NCI-H345 (cell line): ENCODE results near the gene IFNA4.
"Not testable (repeated sequence)": the region's sequence is repeated elsewhere in the genome, so short reads cannot be mapped to it uniquely, and the experiment has no call there.

Experiments used
- DNase-seq: peaks from one replicate; lab custom pipeline; 2025; lab: John Stamatoyannopoulos, UW

Gene IFNA4

GRCh38 chr9:21187487-21187886 is at the start of gene IFNA4:
Gene IFNA4, minus strand, starts transcription at chr9:21187587. Its CDS starts 56 bp downstream, at chr9:21187531.
- not testable (repeated sequence) for DNase-seq

- not testable (repeated sequence) for DNase-seq
Measured at GRCh38 chr9:21236360-21236714, 49.0 kb upstream of the IFNA4 start.

- peak; percentile 5 for DNase-seq
Measured at GRCh38 chr9:21235468-21236359, 48.3 kb upstream of the IFNA4 start.

GRCh38 chr9:21234153-21234687 is 46.8 kb upstream of the IFNA4 start:
- no peak for DNase-seq

- DNase-seq: no peak
Measured at GRCh38 chr9:21233258-21233657, 45.9 kb upstream of the IFNA4 start.

GRCh38 chr9:21228122-21228521 is 40.7 kb upstream of the IFNA4 start, which contains the start of gene IFNA17:
Gene IFNA17, minus strand, starts transcription at chr9:21228222. Its CDS starts 49 bp downstream, at chr9:21228173.
- no peak for DNase-seq

- DNase-seq: not testable (repeated sequence)
Measured at GRCh38 chr9:21217211-21217610, 29.8 kb upstream of the IFNA4 start, which contains the start of gene IFNA16. Gene IFNA16, minus strand, starts transcription at chr9:21217311. Its CDS starts 6 bp downstream, at chr9:21217305.

GRCh38 chr9:21213411-21214326 is 26.3 kb upstream of the IFNA4 start:
- not testable (repeated sequence) for DNase-seq

GRCh38 chr9:21212160-21212559 is 24.8 kb upstream of the IFNA4 start:
- DNase-seq: not testable (repeated sequence)

- not testable (repeated sequence) for DNase-seq
Measured at GRCh38 chr9:21210782-21211181, 23.4 kb upstream of the IFNA4 start.

- no peak for DNase-seq
Measured at GRCh38 chr9:21210311-21210710, 22.9 kb upstream of the IFNA4 start.

- DNase-seq: not testable (repeated sequence)
Measured at GRCh38 chr9:21207043-21207442, 19.7 kb upstream of the IFNA4 start, which contains the start of gene IFNA10. Gene IFNA10, minus strand, starts transcription at chr9:21207143. Its CDS starts 46 bp downstream, at chr9:21207097.

GRCh38 chr9:21205204-21205603 is 17.8 kb upstream of the IFNA4 start:
- DNase-seq: no peak

- not testable (repeated sequence) for DNase-seq
Measured at GRCh38 chr9:21202105-21202504, 14.7 kb upstream of the IFNA4 start, which contains the start of gene IFNA7. Gene IFNA7, minus strand, starts transcription at chr9:21202205. Its CDS starts 40 bp downstream, at chr9:21202165.

GRCh38 chr9:21194867-21195776 is 7.7 kb upstream of the IFNA4 start:
- DNase-seq: not testable (repeated sequence)

GRCh38 chr9:21182810-21183736 is 4.3 kb downstream of the IFNA4 start:
- DNase-seq: not testable (repeated sequence)

- no peak for DNase-seq
Measured at GRCh38 chr9:21174671-21175070, 12.7 kb downstream of the IFNA4 start.

GRCh38 chr9:21172156-21172555 is 15.2 kb downstream of the IFNA4 start:
- no peak for DNase-seq

GRCh38 chr9:21171351-21171750 is 16.0 kb downstream of the IFNA4 start:
- no peak for DNase-seq

GRCh38 chr9:21166560-21166959 is 20.8 kb downstream of the IFNA4 start, which contains the start of gene IFNA21:
Gene IFNA21, minus strand, starts transcription at chr9:21166660. Its CDS starts 48 bp downstream, at chr9:21166612.
- DNase-seq: not testable (repeated sequence)
